Endothelial cell of umbilical vein (primary cell): ENCODE measurements around the gene SORCS1. TPM values are rescaled to one million over a fixed set of nuclear protein-coding genes. Genes with fewer than 3 reads are reported as not detected.
"Not testable (repeated sequence)": the region's sequence is repeated elsewhere in the genome, so short reads cannot be mapped to it uniquely, and the experiment has no call there.

Experiments
- BruUV-seq: library from RNA; stranded (reverse); fragments of 400-500 nt; replicated peaks from 2 replicates; lab custom pipeline; 2021; lab: Mats Ljungman, UMichigan
- CTCF ChIA-PET: fragments of 300-600, 350-600 bp; sonication (Branson Sonifier 250); formaldehyde crosslinking; loops from one replicate; lab custom pipeline; 2021; ENCODE audit warnings: antibody characterized with exemption, inconsistent platforms; lab: Charles Lee
- POLR2A ChIA-PET: fragments of 300-600, 350-600 bp; sonication (Branson Sonifier 250); formaldehyde crosslinking; loops from one replicate; lab custom pipeline; 2021; ENCODE audit warnings: antibody characterized with exemption, inconsistent platforms; lab: Charles Lee
- DNase-seq: peaks from one replicate; pipeline ENCODE4 v3.0.0-alpha.2; 2011; ENCODE audit warnings: low read depth, low spot score
- FAIRE-seq: peaks from 2 replicates; lab custom pipeline; 2011; peaks lifted over from hg19 to GRCh38; lab: Jason Lieb, UNC
- H2AFZ ChIP-seq: 2 replicates; pipeline ENCODE4 v1.6.0; 2012; ENCODE audit warnings: low read depth, low read length, control low read depth, inconsistent platforms
- H3K27ac ChIP-seq: 2 replicates; pipeline ENCODE4 v1.5.1; 2011; ENCODE audit warnings: low read depth, mild to moderate bottlenecking, control low read depth, low read length, moderate library complexity; ENCODE audit not compliant: insufficient read depth
- H3K27me3 ChIP-seq, 2 experiments: 2 replicates each; pipeline versions ENCODE4 v1.6.0 to v1.6.1; 2011; ENCODE audit warnings: low read length in 2 of 2, mixed read lengths in 1 of 2; ENCODE audit not compliant: control insufficient read depth in 2 of 2, insufficient read depth in 2 of 2
- H3K36me3 ChIP-seq, 2 experiments: 2 replicates in 1 of 2; 3 replicates in 1 of 2; pipeline ENCODE4 v1.5.1; 2011; ENCODE audit warnings: low read length in 2 of 2, mild to moderate bottlenecking in 1 of 2, moderate library complexity in 1 of 2; ENCODE audit not compliant: control insufficient read depth in 2 of 2, insufficient read depth in 2 of 2; ENCODE audit errors: extremely low read depth in 1 of 2
- H3K4me1 ChIP-seq: 3 replicates; pipeline ENCODE4 v1.5.1; 2011; ENCODE audit warnings: mild to moderate bottlenecking, low read length; ENCODE audit not compliant: control insufficient read depth, insufficient read depth; ENCODE audit errors: extremely low read depth
- H3K4me2 ChIP-seq: 2 replicates; pipeline ENCODE4 v1.6.1; 2011; ENCODE audit warnings: low read length, control low read depth, mixed read lengths; ENCODE audit not compliant: insufficient read depth
- H3K4me3 ChIP-seq, 3 experiments: fragments of 200-600 bp in 1 of 3; sonication (generic), shearing (Covaris generic) in 1 of 3; replicated peaks in 1 of 3; 2 replicates each; pipeline ENCODE4 v1.5.1; 2011 to 2016; ENCODE audit warnings: control low read depth in 3 of 3, low read length in 3 of 3, mild to moderate bottlenecking in 2 of 3, inconsistent platforms in 1 of 3, low read depth in 1 of 3, moderate library complexity in 1 of 3; ENCODE audit not compliant: insufficient read depth in 1 of 3
- H3K79me2 ChIP-seq: 2 replicates; pipeline ENCODE4 v1.6.0; 2012; ENCODE audit warnings: low read length, inconsistent platforms; ENCODE audit not compliant: control insufficient read depth, insufficient read depth
- H3K9ac ChIP-seq: replicated peaks from 2 replicates; pipeline ENCODE3; 2011; ENCODE audit warnings: low read length, control low read depth; ENCODE audit not compliant: insufficient read depth; ENCODE audit errors: extremely low read depth
- H3K9me1 ChIP-seq: replicated peaks from 3 replicates; pipeline ENCODE4 v1.6.0; 2011; ENCODE audit warnings: mild to moderate bottlenecking, low read length; ENCODE audit not compliant: control insufficient read depth, insufficient read depth; ENCODE audit errors: extremely low read depth
- H3K9me3 ChIP-seq: replicated peaks from 2 replicates; pipeline ENCODE4 v1.5.1; 2012; ENCODE audit warnings: low read length, inconsistent platforms; ENCODE audit not compliant: control insufficient read depth, insufficient read depth
- H4K20me1 ChIP-seq: replicated peaks from 2 replicates; pipeline ENCODE3; 2011; ENCODE audit warnings: mild to moderate bottlenecking, low read length; ENCODE audit not compliant: control insufficient read depth, insufficient read depth; ENCODE audit errors: extremely low read depth
- EZH2 ChIP-seq: IDR thresholded peaks from 2 replicates; pipeline ENCODE4 v1.6.1; 2012; ENCODE audit warnings: borderline replicate concordance, low read depth, mild to moderate bottlenecking, moderate library complexity, low read length, inconsistent platforms; ENCODE audit not compliant: severe bottlenecking
- FOS ChIP-seq: IDR thresholded peaks from 2 replicates; pipeline ENCODE4 v1.6.1; 2011; ENCODE audit warnings: mild to moderate bottlenecking, low read length, moderate library complexity, borderline replicate concordance; ENCODE audit not compliant: insufficient read depth
- GATA2 ChIP-seq: IDR thresholded peaks from 2 replicates; pipeline ENCODE4 v1.7.0; 2011; ENCODE audit warnings: low read depth, mild to moderate bottlenecking, moderate library complexity, mixed read lengths, low read length; ENCODE audit not compliant: insufficient read length, insufficient read depth
- JUN ChIP-seq: IDR thresholded peaks from 2 replicates; pipeline ENCODE4 v1.6.1; 2011; ENCODE audit warnings: borderline replicate concordance, low read depth; ENCODE audit not compliant: insufficient read length, insufficient read depth
- MYC ChIP-seq: IDR thresholded peaks from one replicate; pipeline ENCODE4 v1.6.1; 2011; ENCODE audit warnings: mild to moderate bottlenecking, low read depth, low read length
- POLR2A ChIP-seq: IDR thresholded peaks from 2 replicates; pipeline ENCODE4 v1.6.1; 2012; ENCODE audit warnings: low read depth, mild to moderate bottlenecking, control low read depth, low read length
- POLR2AphosphoS5 ChIP-seq: IDR thresholded peaks from 2 replicates; pipeline ENCODE4 v1.6.1; 2012; ENCODE audit warnings: low read depth, mild to moderate bottlenecking, control low read depth, low read length, moderate library complexity; ENCODE audit not compliant: insufficient read depth
- dilution Hi-C: fragments of 300-500 bp; cut with MboI; formaldehyde crosslinking; loops from one replicate; pipeline ENCODE4 v1.15.0; 2019; ENCODE audit warnings: low sequenced_read_pairs; ENCODE audit not compliant: extremely low pct_ligation_motif_present
- intact Hi-C: fragments of 100-400 bp; cut with micrococcal nuclease; formaldehyde crosslinking; loops from one replicate; pipeline ENCODE4 v1.10.0; 2022
- polyA plus RNA-seq, 4 experiments: library from polyadenylated mRNA; depleted of rRNA in 3 of 4; stranded (reverse) in 3 of 4; unstranded in 1 of 4; fragments of >200 nt; gene quantifications; 2 replicates each; pipeline versions ENCODE4 v1.2.1 to v1.2.3, GENCODE V29; 2011 to 2012; ENCODE audit warnings: missing spikeins in 1 of 4
- total RNA-seq: library from RNA; stranded (reverse); gene quantifications from 2 replicates; pipeline ENCODE4 v1.2.3, GENCODE V29; 2021
- TF ChIP-seq, protein P1 (sequence below): IDR thresholded peaks from 2 replicates; pipeline ENCODE4 v1.6.1; 2011; ENCODE audit not compliant: insufficient read depth, insufficient read length
- TF ChIP-seq, protein P2 (sequence below), 2 donors: IDR thresholded peaks; 1 replicate in 1 of 2; 2 replicates in 1 of 2; pipeline ENCODE4 v1.5.1; 2011; ENCODE audit warnings: low read length in 2 of 2, mild to moderate bottlenecking in 2 of 2, moderate library complexity in 2 of 2, control low read depth in 1 of 2, inconsistent platforms in 1 of 2, low read depth in 1 of 2; ENCODE audit not compliant: insufficient read depth in 1 of 2; ENCODE audit errors: extremely low read depth in 1 of 2

SORCS1 gene
- total and polyA plus RNA-seq, 2 donors (not counting 3 experiments of a cell fraction or from before 2014, with no cell fraction given) = not detected

DNA sequence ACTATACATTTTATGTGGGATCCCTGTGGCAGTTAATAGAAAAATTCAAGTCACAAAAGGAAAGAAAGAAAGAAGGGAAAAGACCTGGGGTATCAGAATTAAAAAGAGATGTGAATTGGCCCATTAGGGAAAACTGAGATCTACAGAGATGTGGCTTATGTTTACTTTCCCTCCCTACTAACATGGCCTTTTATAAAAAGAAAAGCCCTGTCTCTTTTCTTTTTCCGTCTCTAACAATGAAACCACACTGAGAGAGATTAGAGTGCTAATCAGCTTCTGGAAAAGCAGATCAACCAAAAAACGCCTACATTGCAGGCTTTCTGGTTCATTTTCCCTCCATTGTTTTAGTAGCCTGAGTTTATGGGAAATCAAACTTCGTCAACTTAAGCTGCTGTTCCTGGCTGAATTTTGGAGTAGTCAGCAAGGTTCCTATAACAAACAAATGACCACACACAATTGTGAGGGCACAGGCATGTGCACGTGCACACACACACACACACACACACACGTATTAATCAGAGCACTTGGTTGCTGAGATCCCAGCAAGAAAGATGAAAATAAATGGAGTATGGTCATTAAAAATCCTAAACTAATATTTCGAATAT lies 235.1 kb downstream of the SORCS1 start:
- no peak for DNase-seq
- intact Hi-C loops = no loop called here
- no peak for FAIRE-seq

DNA sequence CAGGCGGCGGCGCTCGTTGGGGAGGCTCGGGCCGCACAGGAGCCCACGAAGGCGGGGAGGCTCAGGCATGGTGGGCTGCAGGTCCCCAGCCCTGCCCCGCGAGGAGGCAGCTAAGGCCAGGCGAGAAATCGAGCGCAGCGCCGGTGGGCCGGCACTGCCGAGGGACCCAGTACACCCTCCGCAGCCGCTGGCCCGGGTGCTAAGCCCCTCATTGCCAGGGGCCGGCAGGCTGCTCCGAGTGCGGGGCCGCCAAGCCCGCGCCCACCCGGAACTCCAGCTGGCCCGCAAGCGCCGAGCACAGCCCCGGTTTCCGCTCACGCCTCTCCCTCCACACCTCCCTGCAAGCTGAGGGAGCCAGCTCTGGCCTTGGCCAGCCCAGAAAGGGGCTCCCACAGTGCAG lies 236.4 kb downstream of the SORCS1 start:
- CTCF ChIA-PET, H3K36me3 ChIP-seq, FAIRE-seq, H3K27ac ChIP-seq, H3K9me3 ChIP-seq, H3K27me3 ChIP-seq, H3K4me1 ChIP-seq, POLR2A ChIA-PET, H3K79me2 ChIP-seq, H3K9me1 ChIP-seq, DNase-seq, intact Hi-C loops, H4K20me1 ChIP-seq, H2AFZ ChIP-seq, H3K9ac ChIP-seq, BruUV-seq, dilution Hi-C loops, H3K4me2 ChIP-seq, H3K4me3 ChIP-seq: not testable (repeated sequence)

More for the DNA sequence above, 235.1 kb downstream of the SORCS1 start:
- Histone ChIP-seq H2AFZ (no peak overlapping the region), H3K79me2 (no peaks in the 10 kb centered on the region), H3K36me3 (no peaks in the 10 kb centered on the region), H3K27ac (no peak overlapping the region), H3K9ac (no peak overlapping the region), H3K9me1 (no peaks in the 10 kb centered on the region), H3K27me3 (no peaks in the 10 kb centered on the region), H3K4me2 (no peak overlapping the region), H3K4me1 (no peaks in the 10 kb centered on the region), H3K4me3 (no peak overlapping the region), H3K9me3 (peaks cover 7% of the 10 kb centered on the region), H4K20me1 (no peaks in the 10 kb centered on the region)
- POLR2A ChIA-PET = no interaction called here
- no TSS peak for BruUV-seq
- CTCF ChIA-PET = no interaction called here
- dilution Hi-C loops = no loop called here
- TF ChIP-seq, protein P1, sequence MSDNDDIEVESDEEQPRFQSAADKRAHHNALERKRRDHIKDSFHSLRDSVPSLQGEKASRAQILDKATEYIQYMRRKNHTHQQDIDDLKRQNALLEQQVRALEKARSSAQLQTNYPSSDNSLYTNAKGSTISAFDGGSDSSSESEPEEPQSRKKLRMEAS = no peak
- TF ChIP-seq POLR2AphosphoS5 (no peak), GATA2 (no peak), FOS (no peak), EZH2 (no peak), POLR2A (no peak), MYC (no peak), JUN (no peak)
- TF ChIP-seq, protein P2, sequence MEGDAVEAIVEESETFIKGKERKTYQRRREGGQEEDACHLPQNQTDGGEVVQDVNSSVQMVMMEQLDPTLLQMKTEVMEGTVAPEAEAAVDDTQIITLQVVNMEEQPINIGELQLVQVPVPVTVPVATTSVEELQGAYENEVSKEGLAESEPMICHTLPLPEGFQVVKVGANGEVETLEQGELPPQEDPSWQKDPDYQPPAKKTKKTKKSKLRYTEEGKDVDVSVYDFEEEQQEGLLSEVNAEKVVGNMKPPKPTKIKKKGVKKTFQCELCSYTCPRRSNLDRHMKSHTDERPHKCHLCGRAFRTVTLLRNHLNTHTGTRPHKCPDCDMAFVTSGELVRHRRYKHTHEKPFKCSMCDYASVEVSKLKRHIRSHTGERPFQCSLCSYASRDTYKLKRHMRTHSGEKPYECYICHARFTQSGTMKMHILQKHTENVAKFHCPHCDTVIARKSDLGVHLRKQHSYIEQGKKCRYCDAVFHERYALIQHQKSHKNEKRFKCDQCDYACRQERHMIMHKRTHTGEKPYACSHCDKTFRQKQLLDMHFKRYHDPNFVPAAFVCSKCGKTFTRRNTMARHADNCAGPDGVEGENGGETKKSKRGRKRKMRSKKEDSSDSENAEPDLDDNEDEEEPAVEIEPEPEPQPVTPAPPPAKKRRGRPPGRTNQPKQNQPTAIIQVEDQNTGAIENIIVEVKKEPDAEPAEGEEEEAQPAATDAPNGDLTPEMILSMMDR (IDR thresholded peaks at IDR 0.05; ENCODE audit: extremely low read depth in 1 of 2, insufficient read depth in 1 of 2, low read depth in 1 of 2, low read length in 2 of 2) = no peak
